Measurements from ENCODE around the gene CCDC78. TPM values are rescaled to one million over a fixed set of nuclear protein-coding genes. Genes with fewer than 3 reads are reported as not detected.

Gene CCDC78
- total RNA-seq, 6 experiments from 2014 or later: 2.2 to 4.1 (median 3.4) TPM

DNA sequence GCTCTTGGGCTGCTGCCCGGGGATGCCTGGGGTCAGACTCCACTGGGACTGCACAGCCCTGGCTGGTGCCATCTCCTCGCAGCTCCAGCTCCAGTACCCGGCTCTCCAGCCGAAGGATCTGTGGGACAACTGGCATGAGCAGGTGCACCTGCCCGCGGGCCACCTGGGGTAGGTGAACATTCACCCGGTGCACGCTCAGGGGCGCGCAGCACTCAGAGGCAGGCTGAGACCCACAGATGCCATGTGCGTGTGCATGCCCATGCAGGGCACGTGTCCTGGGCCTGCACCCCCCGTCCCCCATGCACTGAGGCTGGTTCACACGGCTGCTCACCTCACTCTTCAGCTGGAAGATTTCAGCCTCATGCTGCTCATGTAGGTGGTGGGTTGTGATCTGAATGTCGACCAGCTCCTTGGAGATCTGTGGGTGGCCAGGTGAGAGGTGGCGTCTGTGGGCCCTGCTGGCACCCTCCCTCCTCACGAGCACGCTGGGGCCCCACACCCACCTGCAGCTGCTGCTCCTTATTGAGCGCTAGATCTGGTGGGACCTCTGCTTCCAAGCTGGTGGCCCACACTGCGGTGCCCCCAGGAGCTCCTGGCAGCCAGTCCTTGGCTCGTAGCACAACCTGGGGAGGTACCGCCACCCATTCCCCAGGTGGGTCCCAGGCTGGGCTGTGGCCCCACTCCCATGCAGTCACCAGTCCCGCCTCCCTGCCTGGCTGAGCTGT, 618 bp downstream of the CCDC78 start:
- Mint-ChIP-seq H3K4me3 (no peak overlapping the region), H3K36me3 (ENCODE audit: low read depth) (no peaks in the 10 kb centered on the region), H3K9me3 (no peaks in the 10 kb centered on the region), H3K27ac (no peak overlapping the region), H3K4me1 (ENCODE audit: low read depth) (no peaks in the 10 kb centered on the region), H3K27me3 (ENCODE audit: insufficient read depth) (peaks cover 7% of the 10 kb centered on the region)
- no peak for DNase-seq
- no peak for TF ChIP-seq CTCF (IDR thresholded peaks at IDR 0.05)

GRCh38 chr16:725041-725376, 1.2 kb downstream of the CCDC78 start:
- no peak for TF ChIP-seq CTCF (IDR thresholded peaks at IDR 0.05)
- no peaks in the 10 kb centered on the region for H3K9me3 Mint-ChIP-seq
- peaks cover 12% of the 10 kb centered on the region for H3K27me3 Mint-ChIP-seq (ENCODE audit: insufficient read depth)
- H3K27ac Mint-ChIP-seq: no peak overlapping the region
- peaks cover 4% of the 10 kb centered on the region; the same call in 1 of the 2 replicates for H3K4me1 Mint-ChIP-seq (ENCODE audit: low read depth)
- DNase-seq: no peak
- H3K4me3 Mint-ChIP-seq: no peak overlapping the region
- H3K36me3 Mint-ChIP-seq (ENCODE audit: low read depth): no peaks in the 10 kb centered on the region

- no peak for DNase-seq
- H3K27me3 Mint-ChIP-seq (ENCODE audit: insufficient read depth): peaks cover 13% of the 10 kb centered on the region
- H3K36me3 Mint-ChIP-seq (ENCODE audit: low read depth): no peaks in the 10 kb centered on the region
- H3K27ac Mint-ChIP-seq: no peak overlapping the region
- no peak for TF ChIP-seq CTCF (IDR thresholded peaks at IDR 0.05)
- no peaks in the 10 kb centered on the region for H3K9me3 Mint-ChIP-seq
- peaks cover 10% of the 10 kb centered on the region for H3K4me1 Mint-ChIP-seq (ENCODE audit: low read depth)
- no peak overlapping the region for H3K4me3 Mint-ChIP-seq
Observed at GRCh38 chr16:724188-725040, 1.8 kb downstream of the CCDC78 start.

DNA sequence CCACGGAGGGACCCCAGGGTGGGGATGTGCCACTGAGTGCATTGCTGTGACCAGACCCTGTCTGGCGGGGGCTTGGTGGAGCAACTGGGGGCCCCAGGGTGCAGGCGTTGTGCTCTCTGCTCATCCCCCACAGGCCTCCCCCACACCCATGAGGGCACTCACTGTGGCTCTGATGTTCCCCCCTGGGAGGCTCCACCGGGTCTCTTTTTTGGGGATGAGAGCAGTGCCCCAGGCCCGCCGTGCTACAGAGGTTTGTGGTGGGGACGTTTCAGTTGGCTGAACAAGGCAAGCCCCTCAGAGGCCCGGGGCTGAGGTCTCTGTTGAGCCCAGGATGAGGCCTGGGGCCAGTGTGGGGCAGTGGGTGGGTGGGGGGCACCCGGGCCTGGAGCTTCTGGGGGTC, 2.5 kb downstream of the CCDC78 start:
- DNase-seq: no peak
- no peaks in the 10 kb centered on the region for H3K36me3 Mint-ChIP-seq (ENCODE audit: low read depth)
- H3K27ac Mint-ChIP-seq: no peak overlapping the region
- peaks cover 15% of the 10 kb centered on the region for H3K4me1 Mint-ChIP-seq (ENCODE audit: low read depth)
- TF ChIP-seq CTCF (IDR thresholded peaks at IDR 0.05): no peak
- no peaks in the 10 kb centered on the region for H3K9me3 Mint-ChIP-seq
- H3K27me3 Mint-ChIP-seq (ENCODE audit: insufficient read depth): peaks cover 15% of the 10 kb centered on the region
- no peak overlapping the region for H3K4me3 Mint-ChIP-seq

GRCh38 chr16:722835-723633, 3.2 kb downstream of the CCDC78 start:
- Mint-ChIP-seq H3K9me3 (no peaks in the 10 kb centered on the region), H3K4me1 (ENCODE audit: low read depth) (peaks cover 15% of the 10 kb centered on the region), H3K27me3 (ENCODE audit: insufficient read depth) (peaks cover 16% of the 10 kb centered on the region), H3K4me3 (no peak overlapping the region; the same call in 1 of the 2 replicates), H3K27ac (no peak overlapping the region), H3K36me3 (ENCODE audit: low read depth) (no peaks in the 10 kb centered on the region)
- no peak for DNase-seq
- no peak; the same call in 1 of the 2 replicates for TF ChIP-seq CTCF (IDR thresholded peaks at IDR 0.05)

Data from HFFc6 (cell line).